ENCODE data around the gene SPOUT1.

The SPOUT1 gene

GRCh38 chr9:128836509-128837145, 7.0 kb upstream of the SPOUT1 start:
- no peak for DNase-seq (ENCODE audit: low spot score)

GRCh38 chr9:128835246-128836210, 5.9 kb upstream of the SPOUT1 start:
- DNase-seq (ENCODE audit: low spot score), result no peak

GRCh38 chr9:128833696-128834095, 4.1 kb upstream of the SPOUT1 start:
- no peak for DNase-seq (ENCODE audit: low spot score)

- no peak for DNase-seq (ENCODE audit: low spot score)
Observed at GRCh38 chr9:128828719-128829452, 708 bp downstream of the SPOUT1 start.

GRCh38 chr9:128828267-128828666, 1.3 kb downstream of the SPOUT1 start:
- no peak for DNase-seq (ENCODE audit: low spot score)

- no peak for DNase-seq (ENCODE audit: low spot score)
Observed at GRCh38 chr9:128825923-128826700, 3.5 kb downstream of the SPOUT1 start.

GRCh38 chr9:128824911-128825310, 4.7 kb downstream of the SPOUT1 start:
- no peak for DNase-seq (ENCODE audit: low spot score)

- no peak for DNase-seq (ENCODE audit: low spot score)
Observed at GRCh38 chr9:128823903-128824406, 5.6 kb downstream of the SPOUT1 start.

- DNase-seq (ENCODE audit: low spot score), result no peak
Observed at GRCh38 chr9:128823362-128823902, 6.2 kb downstream of the SPOUT1 start.

- no peak for DNase-seq (ENCODE audit: low spot score)
Observed at GRCh38 chr9:128822407-128823042, 7.1 kb downstream of the SPOUT1 start.

DNA sequence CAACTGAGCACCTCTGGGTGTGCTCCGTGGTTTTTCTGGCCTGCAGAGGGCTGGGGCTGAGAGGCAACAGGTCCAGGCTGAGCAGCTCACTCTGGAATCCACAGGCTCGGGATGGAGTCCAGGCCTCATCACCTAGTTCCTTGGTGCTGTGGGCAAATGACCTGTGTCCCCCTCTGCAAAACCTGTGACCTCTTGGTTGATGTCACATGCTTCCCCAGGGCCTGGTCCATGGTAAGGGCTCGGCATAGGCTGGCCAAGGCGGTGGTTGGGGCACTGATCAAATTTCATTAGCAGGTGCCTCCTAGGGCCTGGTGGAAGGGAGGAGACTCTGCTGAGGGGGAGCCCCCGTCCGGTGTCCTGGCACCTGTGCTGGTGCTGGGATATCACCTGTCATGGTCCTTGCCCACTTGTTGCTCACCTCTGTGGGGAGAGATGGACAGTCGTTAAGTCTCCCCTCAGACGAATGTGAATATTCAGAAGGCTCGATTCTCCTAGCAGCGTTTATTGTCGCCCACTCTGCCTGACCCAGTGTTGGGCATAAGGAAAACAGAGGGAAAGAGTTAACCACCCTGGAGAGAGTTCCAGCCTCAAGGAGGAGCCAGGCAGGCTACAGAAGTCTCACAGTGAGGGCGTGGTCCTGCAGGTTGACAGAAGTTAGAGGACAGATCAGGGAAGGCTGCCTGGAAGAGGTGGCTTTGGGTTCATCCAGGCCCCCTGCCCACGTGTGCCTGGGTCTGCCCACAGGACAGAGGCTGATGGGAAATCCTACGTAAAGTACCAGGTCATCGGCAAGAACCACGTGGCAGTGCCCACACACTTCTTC, 7.8 kb downstream of the SPOUT1 start:
- no peak for DNase-seq (ENCODE audit: low spot score)

- no peak for DNase-seq (ENCODE audit: low spot score)
Observed at GRCh38 chr9:128820665-128821583, 8.7 kb downstream of the SPOUT1 start.

DNA sequence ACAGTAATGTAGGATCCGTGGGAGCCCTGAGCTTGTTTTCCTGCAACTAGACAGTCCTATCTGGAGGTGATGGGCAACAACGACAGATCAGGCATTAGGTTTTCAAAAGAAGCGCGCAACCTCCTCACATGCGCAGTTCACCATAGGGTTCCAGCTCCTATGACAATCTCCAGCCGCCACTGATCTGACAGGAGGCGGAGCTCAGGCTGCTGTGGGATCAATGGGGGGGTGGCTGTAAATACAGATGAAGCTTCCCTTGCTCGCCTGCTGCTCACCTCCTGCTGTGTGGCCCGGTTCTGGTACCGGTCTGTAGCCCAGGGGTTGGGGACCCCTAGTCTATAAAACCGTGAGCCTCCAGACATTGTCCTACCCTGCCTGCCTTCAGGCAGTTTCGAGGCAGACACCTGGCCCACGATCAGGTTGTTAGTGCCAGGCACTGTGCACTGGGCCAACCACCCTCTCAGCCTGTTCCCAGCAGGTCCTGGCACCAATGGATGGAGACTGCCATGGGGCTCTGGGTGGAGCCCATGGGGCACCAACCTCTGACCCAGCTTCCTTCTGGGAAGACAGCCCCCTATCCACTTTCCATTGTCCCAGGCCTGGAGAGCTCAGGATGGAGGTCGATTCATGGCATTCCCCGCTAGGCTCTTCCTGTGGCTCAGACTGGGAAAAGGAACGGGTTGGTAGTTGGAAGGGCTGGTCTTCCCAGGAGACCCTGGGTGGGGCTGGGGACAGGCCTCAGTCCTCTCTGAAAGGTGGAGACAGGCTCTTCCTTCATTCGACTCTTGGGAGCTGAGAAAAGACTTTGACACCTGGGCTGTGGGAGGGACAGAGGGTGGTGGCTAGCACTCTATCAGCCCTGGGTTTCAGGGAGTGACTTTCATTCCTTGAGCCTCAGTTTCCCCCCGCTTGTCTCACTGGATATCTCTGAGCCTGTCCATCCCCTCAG, 9.6 kb downstream of the SPOUT1 start:
- no peak for DNase-seq (ENCODE audit: low spot score)

DNA sequence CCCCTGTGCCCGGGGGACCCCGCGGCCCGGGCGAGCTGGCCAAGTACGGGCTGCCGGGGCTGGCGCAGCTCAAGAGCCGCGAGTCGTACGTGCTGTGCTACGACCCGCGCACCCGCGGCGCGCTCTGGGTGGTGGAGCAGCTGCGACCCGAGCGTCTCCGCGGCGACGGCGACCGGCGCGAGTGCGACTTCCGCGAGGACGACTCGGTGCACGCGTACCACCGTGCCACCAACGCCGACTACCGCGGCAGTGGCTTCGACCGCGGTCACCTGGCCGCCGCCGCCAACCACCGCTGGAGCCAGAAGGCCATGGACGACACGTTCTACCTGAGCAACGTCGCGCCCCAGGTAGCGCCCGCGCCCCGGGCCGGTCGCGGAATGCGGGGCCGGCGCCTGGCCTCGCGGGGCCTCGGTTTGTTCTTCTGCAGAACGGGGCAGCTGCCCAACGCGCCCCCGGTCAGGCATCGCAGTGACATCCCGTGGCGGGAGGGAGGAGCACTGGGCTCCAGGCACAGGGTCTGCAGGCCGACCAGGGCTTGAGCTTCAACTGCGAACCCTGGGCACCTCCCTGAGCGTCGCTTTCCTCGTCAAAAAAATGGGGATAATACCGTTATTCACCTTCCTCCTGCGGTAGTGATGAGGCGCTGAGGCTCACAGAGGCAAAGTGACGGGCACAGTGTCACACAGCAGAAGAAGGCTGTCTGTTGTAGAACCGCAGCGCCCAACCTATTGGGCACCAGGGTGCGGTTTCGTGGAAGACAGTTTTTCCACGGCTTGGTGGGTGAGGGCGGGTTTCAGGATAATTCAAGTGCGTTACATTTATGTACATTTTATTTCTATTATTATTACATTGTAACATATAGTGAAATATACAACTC, 10.5 kb downstream of the SPOUT1 start:
- peak; percentile 63 for DNase-seq (ENCODE audit: low spot score)

GRCh38 chr9:128818099-128818838, 11.3 kb downstream of the SPOUT1 start, which contains the start of gene ENDOG:
Gene ENDOG (plus strand): TSS chr9:128818500. CDS start chr9:128818685, 185 bp downstream.
- peak; percentile 98 for DNase-seq (ENCODE audit: low spot score)

DNA sequence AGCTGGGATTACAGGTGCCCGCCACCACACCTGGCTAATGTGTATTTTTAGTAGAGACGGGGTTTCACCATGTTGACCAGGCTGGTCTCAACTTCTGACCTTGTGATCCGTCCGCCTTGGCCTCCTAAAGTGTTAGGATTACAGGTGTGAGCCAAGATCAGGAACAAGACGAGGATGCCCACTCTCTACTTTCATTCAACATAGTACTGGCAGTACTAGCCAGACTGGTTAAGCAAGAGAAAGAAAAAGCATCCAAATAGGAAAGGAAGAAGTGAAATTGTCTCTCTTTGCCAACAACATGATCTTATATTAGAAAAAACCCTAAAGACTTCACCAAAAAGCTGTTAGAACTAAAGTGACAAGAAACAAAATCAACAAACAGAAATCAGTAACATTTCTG, 18.7 kb downstream of the SPOUT1 start:
- no peak for DNase-seq (ENCODE audit: low spot score)
